Chondrocyte (in vitro differentiated cells): ENCODE measurements around the gene NKD2. TPM values are rescaled to one million over a fixed set of nuclear protein-coding genes. Genes with fewer than 3 reads are reported as not detected.

ENCODE experiments used
- DNase-seq: peaks from one replicate; pipeline ENCODE4 v3.0.0; 2021; ENCODE audit warnings: mixed read lengths, low spot score
- H3K27ac Mint-ChIP-seq: one replicate; pipeline ENCODE4 v1.8.0; 2021; ENCODE audit warnings: mild to moderate bottlenecking, moderate library complexity, mixed read lengths; ENCODE audit not compliant: unreplicated experiment
- H3K27me3 Mint-ChIP-seq: 2 replicates; pipeline ENCODE4 v1.8.0; 2021; ENCODE audit warnings: low read depth, mixed read lengths
- H3K36me3 Mint-ChIP-seq: 2 replicates; pipeline ENCODE4 v1.8.0; 2021; ENCODE audit warnings: low read depth, mixed read lengths
- H3K4me1 Mint-ChIP-seq: 2 replicates; pipeline ENCODE4 v1.8.0; 2021; ENCODE audit warnings: low read depth, mild to moderate bottlenecking, mixed read lengths
- H3K4me3 Mint-ChIP-seq: one replicate; pipeline ENCODE4 v1.8.0; 2021; ENCODE audit warnings: mild to moderate bottlenecking, moderate library complexity, mixed read lengths; ENCODE audit not compliant: unreplicated experiment
- H3K9me3 Mint-ChIP-seq: 2 replicates; pipeline ENCODE4 v1.8.0; 2021; ENCODE audit warnings: low read depth, mixed read lengths
- total RNA-seq: library from RNA; stranded (reverse); gene quantifications from 3 replicates; pipeline ENCODE4 v1.2.1, GENCODE V29; 2021
- TF ChIP-seq, protein P1 (sequence below): fragments of 200-600 bp; sonication (generic); IDR thresholded peaks from 2 replicates; pipeline ENCODE4 v1.5.0; 2021; ENCODE audit warnings: antibody characterized with exemption, mild to moderate bottlenecking, moderate library complexity

NKD2 gene
- total RNA-seq, 1 donor from 2014 or later = not detected

DNA sequence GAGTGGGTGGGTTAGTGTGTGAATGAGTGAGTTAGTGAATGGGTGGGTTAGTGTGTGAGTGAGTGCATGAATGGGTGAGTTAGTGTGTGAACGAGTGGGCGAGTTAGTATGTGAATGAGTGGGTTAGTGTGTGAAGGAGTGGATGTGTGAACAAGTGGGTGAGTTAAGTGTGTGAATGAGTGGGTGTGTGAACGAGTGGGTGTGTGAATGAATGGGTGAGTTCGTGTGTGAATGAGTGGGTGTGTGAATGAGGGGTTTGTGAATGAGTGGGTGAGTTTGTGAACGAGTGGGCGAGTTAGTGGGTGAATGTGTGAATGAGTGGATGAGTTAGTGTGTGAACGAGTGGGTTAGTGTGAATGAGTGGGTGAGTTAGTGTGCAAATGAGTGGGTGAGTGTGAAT is 34.0 kb downstream of the NKD2 start:
- H3K9me3 Mint-ChIP-seq = peaks cover 3% of the 10 kb centered on the region

DNA sequence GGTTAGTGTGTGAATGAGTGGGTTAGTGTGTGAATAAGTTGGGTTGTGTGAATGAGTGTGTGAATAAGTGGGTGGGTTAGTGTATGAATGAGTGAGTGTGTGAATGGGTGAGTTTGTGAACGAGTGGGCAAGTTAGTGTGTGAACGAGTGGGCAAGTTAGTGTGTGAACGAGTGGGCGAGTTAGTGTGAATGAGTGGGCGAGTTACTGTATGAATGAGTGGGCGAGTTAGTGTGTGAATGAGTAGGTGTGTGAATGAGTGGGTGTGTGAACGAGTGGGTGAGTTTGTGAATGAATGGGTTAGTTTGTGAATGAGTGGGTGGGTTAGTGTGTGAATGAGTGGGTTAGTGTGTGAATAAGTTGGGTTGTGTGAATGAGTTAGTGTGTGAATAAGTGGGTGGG is 34.7 kb downstream of the NKD2 start:
- no peaks in the 10 kb centered on the region for H3K4me1 Mint-ChIP-seq
- TF ChIP-seq, protein P1, sequence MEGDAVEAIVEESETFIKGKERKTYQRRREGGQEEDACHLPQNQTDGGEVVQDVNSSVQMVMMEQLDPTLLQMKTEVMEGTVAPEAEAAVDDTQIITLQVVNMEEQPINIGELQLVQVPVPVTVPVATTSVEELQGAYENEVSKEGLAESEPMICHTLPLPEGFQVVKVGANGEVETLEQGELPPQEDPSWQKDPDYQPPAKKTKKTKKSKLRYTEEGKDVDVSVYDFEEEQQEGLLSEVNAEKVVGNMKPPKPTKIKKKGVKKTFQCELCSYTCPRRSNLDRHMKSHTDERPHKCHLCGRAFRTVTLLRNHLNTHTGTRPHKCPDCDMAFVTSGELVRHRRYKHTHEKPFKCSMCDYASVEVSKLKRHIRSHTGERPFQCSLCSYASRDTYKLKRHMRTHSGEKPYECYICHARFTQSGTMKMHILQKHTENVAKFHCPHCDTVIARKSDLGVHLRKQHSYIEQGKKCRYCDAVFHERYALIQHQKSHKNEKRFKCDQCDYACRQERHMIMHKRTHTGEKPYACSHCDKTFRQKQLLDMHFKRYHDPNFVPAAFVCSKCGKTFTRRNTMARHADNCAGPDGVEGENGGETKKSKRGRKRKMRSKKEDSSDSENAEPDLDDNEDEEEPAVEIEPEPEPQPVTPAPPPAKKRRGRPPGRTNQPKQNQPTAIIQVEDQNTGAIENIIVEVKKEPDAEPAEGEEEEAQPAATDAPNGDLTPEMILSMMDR = no peak
- no peak overlapping the region for H3K27ac Mint-ChIP-seq
- H3K27me3 Mint-ChIP-seq = peaks cover 16% of the 10 kb centered on the region
- no peak overlapping the region for H3K4me3 Mint-ChIP-seq
- DNase-seq = no peak
- peaks cover 2% of the 10 kb centered on the region for H3K36me3 Mint-ChIP-seq
- H3K9me3 Mint-ChIP-seq = peaks cover 3% of the 10 kb centered on the region

More for the DNA sequence above, 34.0 kb downstream of the NKD2 start:
- TF ChIP-seq, protein P1 = no peak
- Mint-ChIP-seq H3K4me3 (no peak overlapping the region), H3K27me3 (peaks cover 16% of the 10 kb centered on the region), H3K27ac (no peak overlapping the region), H3K36me3 (peaks cover 2% of the 10 kb centered on the region), H3K4me1 (no peaks in the 10 kb centered on the region)
- no peak for DNase-seq

DNA sequence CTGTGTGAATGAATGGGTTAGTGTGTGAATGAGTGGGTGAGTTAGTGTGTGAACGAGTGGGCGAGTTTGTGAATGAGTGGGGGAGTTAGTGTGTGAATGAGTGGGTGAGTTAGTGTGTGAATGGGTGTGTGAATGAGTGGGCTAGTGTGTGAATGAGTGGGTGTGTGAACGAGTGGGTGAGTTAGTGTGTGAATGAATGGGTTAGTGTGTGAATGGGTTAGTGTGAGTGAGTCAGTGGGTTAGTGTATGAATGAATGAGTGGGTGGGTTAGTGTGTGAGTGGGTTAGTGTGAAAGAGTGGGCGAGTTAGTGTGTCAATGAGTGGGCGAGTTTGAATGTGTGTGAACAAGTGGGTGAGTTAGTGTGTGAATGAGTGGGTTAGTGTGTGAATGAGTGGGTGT is 35.5 kb downstream of the NKD2 start:
- H3K9me3 Mint-ChIP-seq = peaks cover 3% of the 10 kb centered on the region
- no peak overlapping the region for H3K4me3 Mint-ChIP-seq

DNA sequence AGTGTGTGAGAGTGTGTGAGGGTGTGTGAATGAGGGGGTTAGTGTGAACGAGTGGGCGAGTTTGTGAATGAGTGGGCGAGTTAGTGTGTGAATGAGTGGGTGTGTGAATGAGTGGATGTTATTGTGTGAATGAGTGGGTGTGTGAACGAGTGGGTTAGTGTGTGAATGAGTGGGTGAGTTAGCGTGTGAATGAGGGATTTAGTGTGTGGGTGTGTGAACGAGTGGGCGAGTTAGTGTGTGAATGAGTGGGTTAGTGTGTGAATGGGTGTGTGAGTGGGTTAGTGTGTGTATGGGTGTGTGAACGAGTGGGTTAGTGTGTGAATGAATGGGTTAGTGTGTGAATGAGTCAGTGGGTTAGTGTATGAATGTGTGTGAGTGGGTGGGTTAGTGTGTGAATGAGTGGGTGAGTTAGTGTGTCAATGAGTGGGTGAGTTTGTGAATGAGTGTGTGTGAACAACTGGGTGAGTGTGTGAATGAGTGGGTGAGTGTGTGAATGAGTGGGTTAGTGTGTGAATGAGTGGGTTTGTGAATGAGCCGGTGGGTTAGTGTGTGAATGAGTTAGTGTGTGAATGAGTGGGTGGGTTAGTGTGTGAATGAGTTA is 37.5 kb downstream of the NKD2 start:
- Mint-ChIP-seq H3K4me3 (no peak overlapping the region), H3K4me1 (no peaks in the 10 kb centered on the region), H3K9me3 (peaks cover 3% of the 10 kb centered on the region), H3K27me3 (peaks cover 14% of the 10 kb centered on the region), H3K36me3 (peaks cover 4% of the 10 kb centered on the region), H3K27ac (no peak overlapping the region)
- TF ChIP-seq, protein P1 = no peak
- no peak for DNase-seq

More for the DNA sequence above, 35.5 kb downstream of the NKD2 start:
- Mint-ChIP-seq H3K27me3 (peaks cover 17% of the 10 kb centered on the region), H3K4me1 (no peaks in the 10 kb centered on the region), H3K27ac (no peak overlapping the region), H3K36me3 (peaks cover 4% of the 10 kb centered on the region)
- no peak for DNase-seq
- TF ChIP-seq, protein P1 = no peak

DNA sequence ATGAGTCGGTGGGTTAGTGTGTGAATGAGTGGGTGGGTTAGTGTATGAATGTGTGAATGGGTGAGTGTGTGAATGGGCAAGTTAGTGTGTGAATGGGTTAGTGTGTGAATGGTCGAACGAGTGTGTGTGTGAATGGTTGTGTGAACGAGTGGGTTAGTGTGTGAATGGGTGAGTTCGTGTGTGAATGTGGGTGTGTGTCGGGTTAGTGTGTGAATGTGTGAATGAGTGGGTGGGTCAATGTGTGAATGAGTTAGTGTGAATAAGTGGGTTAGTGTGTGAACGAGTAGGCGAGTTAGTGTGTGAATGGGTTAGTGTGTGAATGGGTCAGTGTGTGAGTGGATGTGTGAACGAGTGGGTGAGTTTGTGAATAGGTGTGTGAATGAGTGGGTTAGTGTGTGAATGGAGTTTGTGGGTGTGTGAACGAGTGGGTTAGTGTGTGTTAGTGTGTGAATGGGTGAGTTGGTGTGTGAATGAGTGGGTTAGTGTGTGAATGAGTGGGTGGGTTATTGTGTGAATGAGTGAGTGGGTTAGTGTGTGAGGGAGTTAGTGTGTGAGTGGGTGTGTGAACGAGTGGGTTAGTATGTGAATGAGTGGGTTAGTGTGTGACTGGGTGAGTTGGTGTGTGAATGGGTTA is 38.8 kb downstream of the NKD2 start:
- TF ChIP-seq, protein P1 = no peak
- DNase-seq = no peak
- H3K27me3 Mint-ChIP-seq = peaks cover 7% of the 10 kb centered on the region
- no peak overlapping the region for H3K27ac Mint-ChIP-seq
- H3K36me3 Mint-ChIP-seq = peaks cover 4% of the 10 kb centered on the region
- no peak overlapping the region for H3K4me3 Mint-ChIP-seq
- H3K4me1 Mint-ChIP-seq = no peaks in the 10 kb centered on the region
- peaks cover 3% of the 10 kb centered on the region for H3K9me3 Mint-ChIP-seq
